H1 (cell line): ENCODE data around the gene TIGD2.

ENCODE experiments used
- CBX5 ChIP-seq: fragments of 300-800, 300-1000 bp; sonication (generic); IDR thresholded peaks from 2 replicates; pipeline ENCODE4 v1.7.1; 2016; ENCODE audit warnings: antibody characterized with exemption, low read length, low read depth
- CTCF ChIP-seq, 3 experiments: IDR thresholded peaks; 1 replicate in 2 of 3; 2 replicates in 1 of 3; pipeline versions ENCODE4 v1.5.1 to v1.6.1; 2011; ENCODE audit warnings: low read length in 3 of 3, mild to moderate bottlenecking in 3 of 3, inconsistent platforms in 2 of 3, low read depth in 1 of 3, moderate library complexity in 1 of 3; ENCODE audit not compliant: insufficient read depth in 1 of 3; ENCODE audit errors: control extremely low read depth in 1 of 3
- EZH2 ChIP-seq: fragments of 200-600 bp; sonication (generic); IDR thresholded peaks from 2 replicates; pipeline ENCODE4 v1.7.1; 2012; ENCODE audit warnings: low read depth, mild to moderate bottlenecking, moderate library complexity, low read length, inconsistent platforms; ENCODE audit not compliant: severe bottlenecking
- HDAC6 ChIP-seq: IDR thresholded peaks from one replicate; pipeline ENCODE4 v1.7.1; 2012; ENCODE audit warnings: low read depth, mild to moderate bottlenecking, inconsistent platforms, low read length, moderate library complexity
- MAX ChIP-seq: IDR thresholded peaks from 2 replicates; pipeline ENCODE4 v1.6.1; 2012; ENCODE audit warnings: inconsistent platforms
- NANOG ChIP-seq: IDR thresholded peaks from 2 replicates; pipeline ENCODE4 v1.6.1; 2011; ENCODE audit warnings: low read length, low read depth, mild to moderate bottlenecking, inconsistent platforms; ENCODE audit not compliant: insufficient read depth, poor library complexity, severe bottlenecking
- POLR2AphosphoS5 ChIP-seq: IDR thresholded peaks from 2 replicates; pipeline ENCODE4 v1.6.1; 2011; ENCODE audit warnings: low read depth, low read length
- RFX5 ChIP-seq: IDR thresholded peaks from 2 replicates; pipeline ENCODE4 v1.6.1; 2011; ENCODE audit warnings: low read depth, low read length, improper control_type of control experiment, borderline replicate concordance
- SIN3A ChIP-seq, 2 experiments: IDR thresholded peaks in 1 of 2; conservative IDR thresholded peaks in 1 of 2; 2 replicates each; pipeline ENCODE4 v1.6.1; 2011 to 2012; ENCODE audit warnings: low read length in 2 of 2, improper control_type of control experiment in 1 of 2, low read depth in 1 of 2, mild to moderate bottlenecking in 1 of 2

- TF ChIP-seq CTCF (IDR thresholded peaks at IDR 0.05; ENCODE audit: control extremely low read depth in 1 of 3, insufficient read depth in 1 of 3, low read depth in 1 of 3, low read length in 3 of 3) (no peak), NANOG (no peak), POLR2AphosphoS5 (no peak), CBX5 (no peak), EZH2 (no peak), RFX5 (no peak), MAX (no peak), SIN3A (conservative IDR thresholded peaks at IDR 0.05 in 1 of 2, IDR thresholded peaks at IDR 0.05 in 1 of 2; ENCODE audit: low read depth in 1 of 2, low read length in 2 of 2) (no peak), HDAC6 (no peak)
Measured at GRCh38 chr4:89070041-89070440, 41.3 kb upstream of the TIGD2 start.
